HG02840 (cell line): ENCODE results near the gene DGCR6.
"Not testable (repeated sequence)": the region's sequence is repeated elsewhere in the genome, so short reads cannot be mapped to it uniquely, and the experiment has no call there.

Experiments used
- ATAC-seq: cut with Tn5 transposase; IDR thresholded peaks from one replicate; pipeline ENCODE4 v1.9.1; 2021; ENCODE audit warnings: mild to moderate bottlenecking, moderate library complexity, moderate number of reproducible peaks; ENCODE audit not compliant: unreplicated experiment, low FRiP score

DGCR6 gene

DNA sequence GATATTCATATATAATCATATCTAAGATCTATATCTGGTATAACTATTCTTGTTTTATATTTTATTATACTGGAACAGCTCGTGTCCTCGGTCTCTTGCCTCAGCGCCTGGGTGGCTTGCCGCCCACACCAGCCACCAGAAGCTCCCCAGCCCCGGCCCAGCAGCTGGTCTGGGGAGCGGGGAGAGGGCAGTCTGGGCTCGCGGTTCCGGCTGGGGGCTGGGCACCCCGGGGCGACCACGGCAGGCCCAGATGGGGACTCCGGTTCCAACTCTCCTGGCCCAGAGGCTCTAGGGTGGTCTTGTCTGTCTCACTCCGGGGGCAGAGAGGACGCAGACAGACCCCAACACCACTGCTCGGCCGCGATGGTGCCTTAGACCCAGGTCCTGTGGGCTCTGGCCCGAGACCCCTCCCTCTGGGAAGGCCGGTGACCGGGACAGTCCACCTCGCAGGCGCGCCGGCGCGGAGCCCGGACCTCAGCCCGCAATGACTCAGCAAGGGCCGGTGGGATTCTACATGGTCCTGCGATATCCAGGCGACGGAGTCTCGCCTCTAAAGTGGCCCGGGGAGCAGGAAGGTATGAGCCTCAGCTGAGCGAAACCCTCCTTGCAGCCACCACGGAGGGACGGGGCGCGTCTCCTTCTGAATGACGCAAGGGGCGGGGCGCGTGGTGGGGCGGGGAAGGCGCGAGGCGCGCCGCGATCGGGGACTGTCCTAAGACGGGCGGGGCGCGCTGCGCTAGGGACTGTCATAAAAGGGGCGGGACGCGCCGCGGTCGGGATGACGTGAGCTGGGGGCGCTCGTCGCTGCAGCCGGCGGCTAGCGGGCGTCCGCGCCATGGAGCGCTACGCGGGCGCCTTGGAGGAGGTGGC lies at the start of gene DGCR6:
DGCR6 (plus strand) TSS at position 781 of the 870 bp plus-strand sequence; CDS start at position 836, 55 bp downstream.
- no peak for ATAC-seq

DNA sequence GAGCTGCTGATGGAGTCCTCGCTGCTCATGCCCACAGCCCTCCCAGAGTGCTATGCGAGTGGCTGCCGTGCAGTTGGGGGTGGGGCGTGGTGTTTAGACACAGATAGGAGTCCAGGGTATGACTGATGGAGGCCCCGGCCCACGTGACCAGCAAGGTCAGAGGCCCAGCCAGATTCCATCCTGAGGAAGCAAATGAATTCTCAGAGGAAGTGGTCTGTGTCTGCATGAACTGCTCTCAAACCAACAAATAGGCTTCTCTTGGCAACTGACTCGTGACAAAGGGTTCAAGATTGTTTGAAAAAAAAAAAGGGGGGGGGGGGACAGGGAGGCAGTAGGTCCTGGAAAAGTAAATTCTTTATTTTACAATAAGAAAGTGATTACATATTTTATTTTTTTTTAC lies 46.8 kb upstream of the DGCR6 start:
- not testable (repeated sequence) for ATAC-seq

DNA sequence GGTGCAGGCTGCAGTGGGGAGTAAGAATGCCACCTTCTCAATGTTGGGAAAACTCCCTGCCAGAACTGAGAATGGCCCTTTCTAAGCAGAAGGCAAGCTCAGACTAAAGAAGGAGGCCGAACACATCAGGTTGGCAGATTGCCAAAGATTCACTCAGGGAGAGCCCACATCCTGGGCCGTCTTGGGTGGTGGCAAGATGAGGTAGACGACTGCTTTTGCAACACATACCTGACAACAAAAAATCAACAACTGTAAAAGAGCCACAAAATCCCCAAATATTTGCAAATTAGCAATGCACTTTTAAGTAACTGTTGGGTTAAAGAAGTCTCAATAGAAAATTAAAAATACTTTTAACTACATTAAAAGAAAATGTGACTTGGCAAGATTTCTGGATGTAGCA lies 24.9 kb upstream of the DGCR6 start:
- not testable (repeated sequence) for ATAC-seq

DNA sequence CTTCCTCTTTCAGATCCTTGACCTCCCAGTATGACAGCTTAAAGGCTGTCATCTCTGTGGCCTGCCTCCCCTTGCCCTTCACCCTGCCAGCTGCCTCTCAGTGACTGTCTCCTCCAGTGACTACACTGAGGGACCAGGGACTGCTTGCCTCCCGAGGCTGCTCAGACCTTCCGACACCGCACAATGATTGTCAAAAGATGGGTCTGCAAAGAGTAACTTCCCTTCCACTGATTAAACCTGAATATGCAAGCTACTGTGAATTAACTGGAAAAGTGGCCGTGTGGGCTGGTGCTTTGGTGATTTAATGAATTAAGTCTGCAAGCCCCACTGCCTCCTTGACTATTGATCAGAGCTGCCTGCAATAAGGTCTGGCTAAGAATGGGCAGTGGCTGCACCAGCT lies 21.7 kb upstream of the DGCR6 start:
- not testable (repeated sequence) for ATAC-seq

DNA sequence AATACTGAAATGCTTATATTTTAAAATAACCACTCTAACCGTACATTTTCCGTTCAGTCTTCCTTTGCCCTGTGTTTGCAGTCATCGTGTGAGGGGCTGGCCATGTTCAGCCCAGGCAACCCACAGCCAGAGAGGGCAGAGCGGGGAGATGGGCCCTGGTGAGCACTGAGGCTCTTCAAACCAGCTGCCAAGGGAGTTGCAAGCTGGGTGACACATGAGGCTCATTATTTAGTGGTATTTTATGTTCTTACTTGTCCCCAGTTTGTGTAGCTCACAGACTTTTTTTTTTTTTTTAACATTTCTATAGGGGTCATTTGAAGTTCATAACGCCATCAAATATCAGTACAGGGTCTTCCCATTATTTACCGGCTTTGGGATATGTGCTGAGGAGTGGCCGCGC lies 18.0 kb upstream of the DGCR6 start:
- ATAC-seq, result no peak

DNA sequence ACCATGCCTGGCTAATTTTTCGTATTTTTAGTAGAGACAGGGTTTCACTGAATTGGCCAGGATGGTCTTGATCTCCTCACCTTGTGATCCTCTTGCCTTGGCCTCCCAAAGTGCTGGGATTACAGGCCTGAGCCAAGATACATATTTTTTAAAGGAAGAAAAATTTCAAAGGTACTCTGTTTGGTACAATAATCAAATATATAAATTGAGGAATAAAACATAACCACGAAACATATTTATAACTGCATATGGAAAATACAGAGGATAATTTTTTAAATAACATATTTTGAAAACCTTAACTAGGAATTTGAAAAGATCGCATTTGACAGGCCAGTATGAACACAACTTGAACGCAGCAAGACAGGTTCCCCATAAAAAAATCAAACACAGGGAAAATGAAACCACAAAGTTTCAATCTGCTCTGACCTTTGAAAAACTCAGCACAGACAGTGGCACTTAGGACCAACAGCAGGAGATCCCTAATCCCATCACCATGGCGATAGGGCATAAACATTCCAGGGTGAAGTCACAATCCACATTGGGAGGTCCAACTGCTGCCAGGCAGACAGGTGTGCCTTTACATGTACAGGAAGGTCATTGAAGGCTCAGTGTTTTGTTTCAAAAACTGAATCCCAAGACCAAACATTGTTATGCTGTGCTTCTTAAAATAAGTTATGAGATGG lies 15.5 kb upstream of the DGCR6 start:
- not testable (repeated sequence) for ATAC-seq

DNA sequence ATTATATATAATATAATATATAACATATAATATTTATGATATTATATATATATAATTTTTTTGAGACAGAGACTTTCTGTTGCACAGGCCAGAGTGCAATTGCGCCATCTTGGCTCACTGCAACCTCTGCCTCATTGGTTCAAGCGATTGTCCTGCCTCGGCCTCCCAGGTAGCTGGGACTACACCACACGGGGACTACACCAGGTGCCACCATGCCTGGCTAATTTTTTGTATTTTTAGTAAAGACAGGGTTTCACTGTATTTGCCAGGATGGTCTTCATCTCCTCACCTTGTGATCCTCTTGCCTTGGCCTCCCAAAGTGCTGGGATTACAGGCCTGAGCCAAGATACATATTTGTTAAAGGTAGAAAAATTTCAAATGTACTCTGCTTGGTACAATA lies 12.3 kb upstream of the DGCR6 start:
- not testable (repeated sequence) for ATAC-seq

DNA sequence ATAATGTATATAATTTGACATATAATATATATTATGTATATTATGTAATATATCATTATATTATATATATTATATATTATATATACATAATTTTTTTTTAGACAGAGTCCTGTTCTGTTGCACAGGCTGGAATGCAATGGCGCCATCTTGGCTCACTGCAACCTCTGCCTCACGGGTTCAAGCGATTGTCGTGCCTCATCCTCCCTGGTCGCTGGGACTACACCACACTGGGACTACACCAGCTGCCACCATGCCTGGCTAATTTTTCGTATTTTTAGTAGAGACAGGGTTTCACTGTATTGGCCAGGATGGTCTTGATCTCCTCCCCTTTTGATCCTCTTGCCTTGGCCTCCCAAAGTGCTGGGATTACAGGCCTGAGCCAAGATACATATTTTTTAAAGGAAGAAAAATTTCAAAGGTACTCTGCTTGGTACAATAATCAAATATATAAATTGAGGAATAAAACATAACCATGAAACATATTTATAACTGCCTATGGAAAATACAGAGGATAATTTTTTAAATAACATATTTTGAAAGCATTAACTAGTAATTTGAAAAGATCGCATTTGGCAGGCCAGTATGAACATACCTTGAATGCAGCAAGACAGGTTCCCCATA lies 10.0 kb upstream of the DGCR6 start:
- ATAC-seq, result not testable (repeated sequence)

DNA sequence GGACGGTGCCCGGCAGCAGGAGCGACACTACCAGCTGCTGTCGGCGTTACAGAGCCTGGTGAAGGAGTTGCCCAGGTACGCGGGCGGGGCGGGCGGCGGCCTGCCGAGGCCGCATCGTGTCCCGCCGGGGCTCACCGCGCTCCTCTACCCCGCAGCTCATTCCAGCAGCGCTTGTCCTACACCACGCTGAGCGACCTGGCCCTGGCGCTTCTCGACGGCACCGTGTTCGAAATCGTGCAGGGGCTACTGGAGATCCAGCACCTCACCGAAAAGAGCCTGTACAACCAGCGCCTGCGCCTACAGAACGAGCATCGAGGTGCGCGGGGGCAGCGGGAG lies 258 bp downstream of the DGCR6 start:
- not testable (repeated sequence) for ATAC-seq

DNA sequence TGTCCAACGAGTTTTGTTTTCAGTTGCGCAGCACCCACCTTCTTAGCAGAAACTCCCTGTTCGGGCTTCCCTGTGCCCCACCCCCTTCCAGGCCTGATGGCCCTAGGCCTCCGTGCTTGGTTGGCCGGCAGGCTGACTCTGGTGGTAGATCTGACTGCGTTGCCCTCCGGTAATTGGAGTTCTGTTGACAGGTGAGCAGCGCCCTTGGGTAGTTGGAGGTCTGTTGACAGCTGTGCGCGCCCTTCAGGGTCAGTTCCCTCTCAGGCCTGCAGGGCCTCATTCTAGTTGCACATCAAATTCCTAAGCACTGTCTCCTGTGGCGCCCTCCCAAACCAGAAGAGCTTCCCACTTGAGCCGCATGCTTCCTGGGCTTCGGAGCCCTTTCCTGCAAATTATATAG lies 776 bp downstream of the DGCR6 start:
- ATAC-seq, result no peak

DNA sequence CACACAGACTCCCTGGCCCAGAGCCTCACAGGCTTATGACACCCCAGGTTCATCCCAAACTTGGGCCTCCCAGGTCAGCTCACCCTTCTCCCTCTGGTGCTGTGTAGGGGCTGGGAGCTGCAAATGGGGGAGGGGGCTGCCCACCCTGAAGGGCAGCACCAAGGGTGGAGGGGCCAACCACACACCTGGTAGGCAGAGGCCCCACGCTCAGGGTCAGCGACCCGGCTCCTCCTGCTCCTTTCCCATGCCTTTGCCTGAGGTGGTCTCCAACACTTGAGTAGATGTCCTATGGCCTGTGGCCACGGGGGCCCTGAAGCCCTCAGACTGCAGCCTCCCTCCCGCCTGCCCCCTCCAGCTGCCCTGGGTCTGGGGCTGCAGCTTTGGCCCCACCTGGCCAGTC lies 3.4 kb downstream of the DGCR6 start:
- ATAC-seq, result no peak

DNA sequence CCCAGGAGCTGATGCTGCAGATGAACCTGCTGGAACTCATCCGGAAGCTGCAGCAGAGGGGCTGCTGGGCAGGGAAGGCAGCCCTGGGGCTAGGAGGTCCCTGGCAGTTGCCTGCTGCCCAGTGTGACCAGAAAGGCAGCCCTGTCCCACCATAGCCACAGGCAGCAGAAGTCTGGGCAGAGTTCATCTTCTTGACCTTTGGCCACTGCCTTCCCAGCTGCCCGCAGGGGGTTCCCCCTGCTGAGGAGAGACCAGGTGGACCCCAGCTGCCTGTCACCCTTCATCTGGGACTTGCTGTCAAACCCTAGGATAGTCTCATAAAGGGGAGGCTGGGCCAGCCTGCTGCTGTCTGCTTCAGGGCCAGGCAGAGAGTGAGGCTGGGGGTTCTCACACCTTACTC lies 5.4 kb downstream of the DGCR6 start:
- not testable (repeated sequence) for ATAC-seq

DNA sequence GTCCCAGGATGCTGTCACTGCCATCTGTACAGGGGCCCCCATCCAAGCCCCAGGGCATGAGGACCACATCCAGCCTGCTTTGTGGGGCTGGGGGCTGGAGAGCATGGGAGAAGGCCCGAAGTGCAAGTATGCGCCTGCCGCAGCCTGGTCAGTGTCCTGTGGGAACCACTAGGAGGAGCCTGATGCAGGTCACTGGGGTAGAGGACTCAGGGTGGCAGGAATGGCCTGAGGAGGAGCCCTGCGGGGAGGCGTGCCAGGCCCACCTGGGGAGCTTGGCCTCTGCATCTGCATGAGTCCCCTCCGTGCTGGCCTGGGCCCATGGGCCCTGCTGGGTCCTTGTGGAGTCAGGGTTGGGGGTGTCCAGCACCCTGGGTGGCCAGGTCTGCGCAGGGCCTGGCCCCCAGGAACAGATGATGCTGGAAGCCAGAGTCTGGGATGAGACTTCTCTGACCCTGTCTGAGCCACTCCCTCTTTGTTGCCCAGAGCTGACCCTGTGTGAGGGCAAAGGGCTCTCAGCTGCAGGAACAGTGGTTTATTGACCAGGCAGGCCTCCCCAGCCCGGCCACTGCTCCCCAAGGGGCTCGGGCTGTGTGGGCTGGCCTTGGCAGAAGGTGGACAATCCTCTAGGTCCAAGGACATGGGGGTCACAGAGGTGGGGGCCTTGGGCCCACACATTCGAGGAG lies 6.3 kb downstream of the DGCR6 start:
- ATAC-seq, result not testable (repeated sequence)

DNA sequence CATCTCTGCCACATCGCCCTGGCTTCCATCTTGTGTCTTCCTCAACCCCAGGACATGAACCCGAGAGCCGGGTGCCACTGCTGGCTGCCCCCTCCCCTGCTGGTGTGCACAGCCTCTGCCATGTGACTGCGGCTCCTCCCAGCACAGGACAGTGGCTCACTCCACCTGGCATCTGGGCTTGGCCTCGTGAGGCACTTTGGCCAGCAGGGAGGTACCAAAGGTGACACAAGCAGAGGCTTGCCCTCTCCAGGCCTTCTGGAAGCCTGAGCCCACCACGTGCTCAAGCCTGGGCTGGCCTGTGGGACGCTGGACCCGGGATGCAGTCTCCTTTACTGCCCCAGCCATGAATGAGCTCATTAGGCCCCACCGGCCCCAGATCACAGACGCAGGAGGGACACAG lies 8.4 kb downstream of the DGCR6 start:
- not testable (repeated sequence) for ATAC-seq

DNA sequence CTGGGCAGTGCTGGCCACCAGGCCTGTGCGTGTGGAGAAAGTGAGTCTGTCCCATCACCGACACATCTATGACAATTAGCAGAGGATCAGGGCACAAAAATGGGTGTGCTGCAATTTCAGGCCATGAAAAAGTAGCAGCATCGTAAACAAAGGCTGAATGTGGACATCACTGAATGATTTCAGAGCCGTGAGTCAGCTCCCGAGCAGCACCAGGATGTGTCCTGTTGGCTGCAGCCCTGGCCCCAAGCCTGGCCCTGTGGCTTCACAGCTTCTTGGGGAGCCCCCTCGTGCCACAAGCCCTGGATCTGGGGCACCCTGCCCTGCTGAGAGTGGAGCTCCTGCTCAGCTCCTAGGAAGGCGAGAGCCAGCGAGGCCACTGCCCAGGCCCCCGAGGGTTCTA lies 9.4 kb downstream of the DGCR6 start:
- not testable (repeated sequence) for ATAC-seq

DNA sequence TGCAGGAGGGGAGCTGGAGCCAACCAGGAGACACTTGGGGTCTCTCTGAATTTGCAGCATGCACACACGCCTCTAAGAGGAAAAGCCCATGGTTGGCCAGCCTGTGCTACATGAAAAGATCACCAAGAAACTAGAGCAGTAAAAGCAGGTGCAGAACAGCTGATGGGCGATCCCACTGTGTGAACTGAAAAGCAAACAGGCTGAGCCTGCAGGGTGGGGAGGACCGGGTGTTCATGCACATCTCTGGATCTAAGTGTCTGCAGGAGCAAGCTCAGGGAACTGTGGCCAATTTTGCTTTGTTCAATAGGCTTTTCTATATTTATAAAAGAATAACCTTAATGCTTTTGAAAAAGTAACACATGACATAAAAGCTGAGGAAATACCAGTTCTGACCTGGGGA lies 11.7 kb downstream of the DGCR6 start:
- ATAC-seq, result not testable (repeated sequence)

DNA sequence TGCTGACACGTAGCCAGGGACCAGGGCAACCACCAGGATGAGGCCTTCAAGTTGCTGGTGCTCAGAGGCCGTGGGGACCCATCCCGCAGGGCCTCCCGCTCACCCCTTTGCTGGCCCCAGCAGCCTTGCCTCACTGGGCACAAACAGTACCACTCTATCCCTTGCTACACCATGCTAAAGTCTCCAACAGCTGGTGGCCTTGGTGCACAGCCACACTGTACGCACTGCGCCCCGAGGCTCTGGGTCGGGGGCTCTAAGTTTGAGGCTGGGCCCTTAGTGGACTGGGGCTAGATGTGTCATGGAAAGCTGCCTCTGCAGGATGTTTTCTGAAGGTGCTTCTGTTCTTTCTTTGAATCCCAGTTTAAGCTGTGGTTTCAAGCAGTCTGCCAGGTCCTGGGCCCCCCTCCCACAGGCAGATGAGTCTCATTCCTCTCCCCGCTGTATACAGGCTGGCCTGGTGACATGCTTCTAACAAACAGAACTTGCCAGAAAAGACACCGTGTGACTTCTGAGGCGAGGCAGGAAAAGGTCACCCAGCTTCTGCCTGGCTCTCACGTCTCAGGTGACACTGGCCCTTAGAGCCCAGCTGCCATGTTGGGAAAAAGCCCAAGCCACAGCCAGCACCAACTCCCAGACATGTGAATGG lies 14.3 kb downstream of the DGCR6 start:
- not testable (repeated sequence) for ATAC-seq

DNA sequence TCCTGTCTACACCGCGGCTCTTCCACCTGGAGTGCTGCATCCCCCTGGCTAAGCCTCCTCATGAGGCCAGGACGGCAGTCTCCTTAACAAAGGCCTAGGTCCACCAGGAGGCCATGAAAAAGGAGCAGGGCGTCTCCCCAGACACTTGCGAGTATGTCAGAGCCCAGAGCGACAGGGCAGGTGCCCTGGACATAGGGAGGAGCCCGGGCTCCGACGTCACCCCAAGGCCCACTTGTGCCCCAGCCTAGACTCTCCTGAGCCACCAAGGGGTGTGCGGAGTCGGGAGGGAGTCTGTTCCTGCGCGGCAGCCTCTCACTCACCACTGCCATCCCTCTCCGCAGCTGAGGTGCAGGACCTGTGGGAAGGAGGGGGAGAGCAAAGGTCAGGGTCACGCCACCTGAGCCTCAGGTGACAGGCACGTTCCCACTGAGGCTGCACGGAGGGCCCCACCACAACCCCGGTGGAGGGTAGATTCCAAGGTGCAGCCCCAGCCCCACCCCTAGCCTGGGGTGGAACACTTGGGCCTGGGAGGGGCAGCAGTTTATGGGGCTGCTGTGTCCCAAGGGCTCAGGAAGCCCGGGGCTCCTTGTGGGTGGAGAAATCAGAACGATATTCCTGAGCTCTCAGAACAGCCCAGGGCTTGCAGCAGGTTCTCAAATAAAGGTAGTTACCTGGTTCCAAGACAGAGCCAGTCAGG lies 19.4 kb downstream of the DGCR6 start:
- no peak for ATAC-seq

DNA sequence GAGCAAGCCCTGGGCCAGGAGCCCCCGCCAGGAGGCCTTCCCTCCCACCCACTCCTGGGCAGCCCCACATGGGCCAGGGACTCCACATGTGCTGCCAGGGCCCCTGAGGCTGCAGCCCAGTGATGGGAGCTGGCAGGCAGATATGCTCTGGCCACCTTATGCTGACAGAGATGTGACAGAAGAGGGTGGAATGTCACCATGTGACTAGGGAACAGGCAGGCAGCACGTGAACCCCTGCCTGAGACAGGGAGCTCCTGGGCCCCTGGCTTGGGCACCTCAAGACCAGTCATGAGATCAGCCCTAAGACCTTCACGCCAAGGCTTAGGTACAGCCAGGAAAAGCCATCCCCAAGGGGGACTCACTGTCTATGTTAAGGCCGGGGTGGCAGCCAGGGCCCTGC lies 20.9 kb downstream of the DGCR6 start:
- ATAC-seq, result no peak

DNA sequence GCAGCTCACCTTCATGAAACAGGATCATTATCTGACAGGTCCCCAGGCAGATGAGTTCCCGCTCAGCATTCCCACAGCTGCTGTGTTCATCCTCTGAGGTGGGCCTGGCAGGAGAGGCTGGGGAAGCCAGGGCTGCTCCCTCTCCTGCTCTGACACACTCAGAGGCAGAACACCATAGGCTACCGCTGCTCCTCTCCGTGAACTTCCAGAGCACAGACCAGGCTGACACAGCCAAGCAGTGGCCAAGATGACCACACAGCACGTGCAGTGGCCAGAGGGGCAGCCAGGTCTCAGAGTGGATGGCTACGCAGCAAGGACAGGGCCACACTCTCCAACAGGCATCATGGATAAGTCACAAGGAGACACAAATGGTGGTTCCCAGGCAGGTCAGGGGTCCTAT lies 21.5 kb downstream of the DGCR6 start:
- no peak for ATAC-seq
